Caki2 (cell line): ENCODE measurements around the gene DSE. TPM values are rescaled to one million over a fixed set of nuclear protein-coding genes. Genes with fewer than 3 reads are reported as not detected.

ENCODE experiments used
- DNase-seq: peaks from one replicate; pipeline ENCODE4 v3.0.0-alpha.2; 2015; ENCODE audit warnings: low read depth
- in situ Hi-C: cut with HindIII; loops from 2 replicates; pipeline ENCODE4 v1.10.0; 2016; ENCODE audit warnings: low sequenced_read_pairs, low pct_unique_long_range_greater_than_20kb, mixed read lengths
- total RNA-seq: library from RNA; depleted of rRNA; stranded (reverse); fragments of >200 nt; shearing (Covaris generic); gene quantifications from 2 replicates; pipeline ENCODE4 v1.2.3, GENCODE V29; 2014; ENCODE audit warnings: low replicate concordance; rRNA removed

Gene DSE
- total RNA-seq, 1 experiment from 2014 or later, result 15.6 TPM

GRCh38 chr6:116485559-116486184, 114.9 kb downstream of the DSE start:
- DNase-seq, result no peak
- in situ Hi-C loops, result no loop called here

DNA sequence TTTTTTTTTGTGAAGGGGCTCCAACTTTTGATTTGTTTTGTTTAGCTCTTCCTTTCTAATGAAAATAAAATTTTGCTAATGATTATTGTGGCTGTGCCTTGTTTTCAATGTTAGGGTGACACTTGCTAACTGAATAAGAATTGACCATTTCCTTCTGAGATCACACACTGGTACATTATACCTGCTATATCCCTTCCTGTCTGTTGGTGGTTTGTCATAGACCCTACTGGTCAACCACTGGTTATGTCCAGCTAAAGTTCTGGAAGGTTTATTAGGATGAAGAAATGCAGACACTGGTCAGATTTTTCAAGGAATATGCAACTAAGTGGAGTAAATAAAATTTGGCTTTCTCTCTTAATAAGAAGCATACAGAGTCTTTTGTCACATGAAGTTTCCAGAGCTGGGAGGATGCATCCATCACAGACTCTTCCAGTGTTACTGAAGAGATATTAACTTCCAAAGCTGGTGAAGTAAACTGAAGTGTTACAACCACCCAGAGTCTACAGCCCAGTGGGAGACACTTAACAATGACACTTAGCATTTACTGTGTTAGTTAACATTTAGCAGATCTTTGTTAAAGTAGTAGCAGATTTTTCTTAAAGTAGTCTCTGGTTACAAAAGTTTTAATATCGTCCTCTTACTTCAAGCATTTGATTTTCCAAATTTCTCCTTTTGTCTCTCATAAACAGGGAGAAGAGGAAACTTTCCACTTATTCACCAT, 121.0 kb downstream of the DSE start:
- no peak for DNase-seq
- in situ Hi-C loops, result no loop called here

DNA sequence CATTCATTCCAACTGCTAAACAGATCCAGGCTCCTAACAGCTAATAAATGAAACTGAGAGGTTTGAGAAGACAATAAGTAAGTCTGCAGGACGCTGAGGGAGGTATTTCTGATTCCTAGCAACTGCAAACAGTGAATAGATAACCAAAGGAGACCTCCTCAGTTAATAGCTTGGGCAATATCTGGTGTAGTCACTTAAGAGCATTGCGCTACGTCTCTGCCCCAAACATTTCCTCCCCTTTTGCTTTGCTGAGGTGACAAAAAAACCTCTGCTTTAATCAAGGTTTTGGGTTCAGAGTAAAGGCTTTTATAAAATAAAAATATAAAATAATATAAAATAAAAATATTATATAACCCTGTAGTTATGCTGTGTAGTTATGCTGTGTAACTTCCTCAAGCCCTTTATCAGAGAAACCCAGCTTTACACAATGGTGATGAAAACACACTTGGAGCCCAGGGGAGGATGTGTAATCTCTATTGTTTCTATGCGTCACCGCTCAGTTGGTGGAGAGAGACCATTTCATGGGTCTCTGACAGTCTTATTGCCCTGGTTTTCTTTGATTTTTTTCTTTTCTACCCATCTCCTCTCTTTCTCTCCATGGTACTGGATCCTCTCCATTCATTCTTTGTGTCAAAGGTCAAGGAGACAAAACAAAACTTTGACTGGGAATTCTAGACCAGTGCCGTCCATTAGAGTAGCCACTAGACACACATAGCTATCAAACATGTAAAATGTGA, 121.8 kb downstream of the DSE start:
- in situ Hi-C loops, result no loop called here
- no peak for DNase-seq

Other genes starting within 250 kb of the DSE start
- not detected in 2 replicates for gene COL10A1, start 244.8 kb upstream of the DSE start, total RNA-seq
- gene TSPYL4, start 116.9 kb upstream of the DSE start, total RNA-seq, result 1.4 and 3.4 TPM in 2 replicates
- 31.9 and 37.4 TPM in 2 replicates for gene TSPYL1, start 91.0 kb upstream of the DSE start, total RNA-seq
- gene CALHM6, start 90.4 kb downstream of the DSE start, total RNA-seq, result not detected in 2 replicates
- 3.0 and 3.2 TPM in 2 replicates for gene CALHM5, start 140.7 kb downstream of the DSE start, total RNA-seq
- not detected in 2 replicates for gene TRAPPC3L, start 174.7 kb downstream of the DSE start, total RNA-seq
- gene CALHM4, start 182.8 kb downstream of the DSE start, total RNA-seq, result not detected in 2 replicates
- 8.3 and 38.0 TPM in 2 replicates for gene RWDD1, start 200.6 kb downstream of the DSE start, total RNA-seq
- not detected in 2 replicates for gene RSPH4A, start 245.5 kb downstream of the DSE start, total RNA-seq